Measurements from ENCODE around the gene IQCC.
A peak's percentile ranks its signal among the peaks of the same experiment; 100 is the strongest.

IQCC gene

GRCh38 chr1:32182060-32182459 lies 23.4 kb upstream of the IQCC start:
- Mint-ChIP-seq H3K36me3 (ENCODE audit: low read depth) (peaks cover 76% of the 10 kb centered on the region), H3K4me3 (peak overlapping the region; percentile 22), H3K27ac (peak overlapping the region; percentile 14), H3K4me1 (ENCODE audit: low read depth) (peaks cover 63% of the 10 kb centered on the region), H3K9me3 (no peaks in the 10 kb centered on the region), H3K27me3 (no peaks in the 10 kb centered on the region)
- intact Hi-C loops (cut with micrococcal nuclease) = no loop called here

GRCh38 chr1:32184650-32185049 lies 20.8 kb upstream of the IQCC start:
- H3K9me3 Mint-ChIP-seq = no peaks in the 10 kb centered on the region
- no peaks in the 10 kb centered on the region for H3K27me3 Mint-ChIP-seq
- peaks cover 63% of the 10 kb centered on the region for H3K4me1 Mint-ChIP-seq (ENCODE audit: low read depth)
- H3K27ac Mint-ChIP-seq = no peak overlapping the region
- H3K36me3 Mint-ChIP-seq (ENCODE audit: low read depth) = peaks cover 99% of the 10 kb centered on the region
- intact Hi-C loops (cut with micrococcal nuclease) = no loop called here
- H3K4me3 Mint-ChIP-seq = no peak overlapping the region

GRCh38 chr1:32186077-32186476 lies 19.4 kb upstream of the IQCC start:
- no peaks in the 10 kb centered on the region for H3K9me3 Mint-ChIP-seq
- H3K27ac Mint-ChIP-seq = no peak overlapping the region
- intact Hi-C loops (cut with micrococcal nuclease) = no loop called here
- H3K36me3 Mint-ChIP-seq (ENCODE audit: low read depth) = peaks cover 99% of the 10 kb centered on the region
- H3K4me3 Mint-ChIP-seq = no peak overlapping the region
- H3K27me3 Mint-ChIP-seq = no peaks in the 10 kb centered on the region
- H3K4me1 Mint-ChIP-seq (ENCODE audit: low read depth) = peaks cover 53% of the 10 kb centered on the region

GRCh38 chr1:32186491-32186890 lies 19.0 kb upstream of the IQCC start:
- intact Hi-C loops (cut with micrococcal nuclease) = no loop called here
- Mint-ChIP-seq H3K36me3 (ENCODE audit: low read depth) (peaks cover 99% of the 10 kb centered on the region), H3K27ac (no peak overlapping the region), H3K4me1 (ENCODE audit: low read depth) (peaks cover 49% of the 10 kb centered on the region), H3K27me3 (no peaks in the 10 kb centered on the region), H3K4me3 (no peak overlapping the region), H3K9me3 (no peaks in the 10 kb centered on the region)

- Mint-ChIP-seq H3K36me3 (ENCODE audit: low read depth) (peaks cover 99% of the 10 kb centered on the region), H3K27me3 (no peaks in the 10 kb centered on the region), H3K9me3 (no peaks in the 10 kb centered on the region), H3K4me1 (ENCODE audit: low read depth) (peaks cover 36% of the 10 kb centered on the region), H3K27ac (no peak overlapping the region), H3K4me3 (no peak overlapping the region)
- intact Hi-C loops (cut with micrococcal nuclease) = no loop called here
Measured at GRCh38 chr1:32187850-32188249, 17.6 kb upstream of the IQCC start.

GRCh38 chr1:32192220-32192948 lies 13.1 kb upstream of the IQCC start:
- Mint-ChIP-seq H3K36me3 (ENCODE audit: low read depth) (peaks cover 100% of the 10 kb centered on the region), H3K4me3 (no peak overlapping the region), H3K27me3 (no peaks in the 10 kb centered on the region), H3K4me1 (ENCODE audit: low read depth) (peaks cover 2% of the 10 kb centered on the region), H3K9me3 (no peaks in the 10 kb centered on the region), H3K27ac (no peak overlapping the region)
- intact Hi-C loops (cut with micrococcal nuclease) = no loop called here

GRCh38 chr1:32194984-32195383 lies 10.5 kb upstream of the IQCC start:
- intact Hi-C loops (cut with micrococcal nuclease) = no loop called here
- Mint-ChIP-seq H3K9me3 (no peaks in the 10 kb centered on the region), H3K4me3 (no peak overlapping the region), H3K36me3 (ENCODE audit: low read depth) (peaks cover 88% of the 10 kb centered on the region), H3K4me1 (ENCODE audit: low read depth) (peaks cover 4% of the 10 kb centered on the region), H3K27ac (no peak overlapping the region), H3K27me3 (no peaks in the 10 kb centered on the region)

- no peaks in the 10 kb centered on the region for H3K9me3 Mint-ChIP-seq
- H3K4me3 Mint-ChIP-seq = no peak overlapping the region
- no peaks in the 10 kb centered on the region for H3K27me3 Mint-ChIP-seq
- no peak overlapping the region for H3K27ac Mint-ChIP-seq
- H3K36me3 Mint-ChIP-seq (ENCODE audit: low read depth) = peaks cover 82% of the 10 kb centered on the region
- peaks cover 9% of the 10 kb centered on the region for H3K4me1 Mint-ChIP-seq (ENCODE audit: low read depth)
- intact Hi-C loops (cut with micrococcal nuclease) = no loop called here
Measured at GRCh38 chr1:32195531-32195930, 9.9 kb upstream of the IQCC start.

- Mint-ChIP-seq H3K4me1 (ENCODE audit: low read depth) (peaks cover 15% of the 10 kb centered on the region), H3K4me3 (no peak overlapping the region)
Measured at GRCh38 chr1:32195972-32196823, 9.3 kb upstream of the IQCC start.

GRCh38 chr1:32197074-32197473 lies 8.4 kb upstream of the IQCC start:
- Mint-ChIP-seq H3K36me3 (ENCODE audit: low read depth) (peaks cover 67% of the 10 kb centered on the region), H3K27me3 (peaks cover 7% of the 10 kb centered on the region), H3K4me1 (ENCODE audit: low read depth) (peaks cover 24% of the 10 kb centered on the region), H3K9me3 (no peaks in the 10 kb centered on the region), H3K4me3 (no peak overlapping the region), H3K27ac (peak overlapping the region; percentile 4)
- intact Hi-C loops (cut with micrococcal nuclease) = no loop called here

More at GRCh38 chr1:32195972-32196823, 9.3 kb upstream of the IQCC start:
- no peaks in the 10 kb centered on the region for H3K27me3 Mint-ChIP-seq
- intact Hi-C loops (cut with micrococcal nuclease) = no loop called here
- no peak overlapping the region for H3K27ac Mint-ChIP-seq
- no peaks in the 10 kb centered on the region for H3K9me3 Mint-ChIP-seq
- peaks cover 76% of the 10 kb centered on the region for H3K36me3 Mint-ChIP-seq (ENCODE audit: low read depth)

- Mint-ChIP-seq H3K4me1 (ENCODE audit: low read depth) (peaks cover 30% of the 10 kb centered on the region), H3K27me3 (peaks cover 10% of the 10 kb centered on the region), H3K4me3 (no peak overlapping the region), H3K9me3 (no peaks in the 10 kb centered on the region), H3K27ac (peak overlapping the region; percentile 4), H3K36me3 (ENCODE audit: low read depth) (peaks cover 59% of the 10 kb centered on the region)
- intact Hi-C loops (cut with micrococcal nuclease) = no loop called here
Measured at GRCh38 chr1:32197837-32198236, 7.6 kb upstream of the IQCC start.

- Mint-ChIP-seq H3K4me1 (ENCODE audit: low read depth) (peaks cover 30% of the 10 kb centered on the region), H3K27ac (no peak overlapping the region), H3K9me3 (no peaks in the 10 kb centered on the region), H3K36me3 (ENCODE audit: low read depth) (peaks cover 53% of the 10 kb centered on the region), H3K27me3 (peaks cover 10% of the 10 kb centered on the region), H3K4me3 (no peak overlapping the region)
- intact Hi-C loops (cut with micrococcal nuclease) = no loop called here
Measured at GRCh38 chr1:32198237-32199042, 7.0 kb upstream of the IQCC start.

GRCh38 chr1:32199043-32199716 lies 6.3 kb upstream of the IQCC start:
- no peaks in the 10 kb centered on the region for H3K9me3 Mint-ChIP-seq
- H3K27ac Mint-ChIP-seq = no peak overlapping the region
- peaks cover 46% of the 10 kb centered on the region for H3K36me3 Mint-ChIP-seq (ENCODE audit: low read depth)
- intact Hi-C loops (cut with micrococcal nuclease) = no loop called here
- peaks cover 10% of the 10 kb centered on the region for H3K27me3 Mint-ChIP-seq
- no peak overlapping the region for H3K4me3 Mint-ChIP-seq
- peaks cover 30% of the 10 kb centered on the region for H3K4me1 Mint-ChIP-seq (ENCODE audit: low read depth)
